Fibroblast of mammary gland (primary cell): Measurements from ENCODE around the gene NOPCHAP1.

Experiments
- DNase-seq: peaks from one replicate; pipeline ENCODE4 v3.0.0-alpha.2; 2010; ENCODE audit warnings: low read depth
- H3K4me3 ChIP-seq: 2 replicates; pipeline ENCODE4 v1.5.1; 2011; ENCODE audit warnings: low read depth, mild to moderate bottlenecking, low read length, moderate library complexity; ENCODE audit not compliant: control insufficient read depth
- CTCF ChIP-seq: conservative IDR thresholded peaks from 2 replicates; pipeline ENCODE4 v1.5.1; 2011; ENCODE audit warnings: low read depth, low read length, inconsistent platforms; ENCODE audit not compliant: control insufficient read depth, insufficient read depth

The NOPCHAP1 gene

DNA sequence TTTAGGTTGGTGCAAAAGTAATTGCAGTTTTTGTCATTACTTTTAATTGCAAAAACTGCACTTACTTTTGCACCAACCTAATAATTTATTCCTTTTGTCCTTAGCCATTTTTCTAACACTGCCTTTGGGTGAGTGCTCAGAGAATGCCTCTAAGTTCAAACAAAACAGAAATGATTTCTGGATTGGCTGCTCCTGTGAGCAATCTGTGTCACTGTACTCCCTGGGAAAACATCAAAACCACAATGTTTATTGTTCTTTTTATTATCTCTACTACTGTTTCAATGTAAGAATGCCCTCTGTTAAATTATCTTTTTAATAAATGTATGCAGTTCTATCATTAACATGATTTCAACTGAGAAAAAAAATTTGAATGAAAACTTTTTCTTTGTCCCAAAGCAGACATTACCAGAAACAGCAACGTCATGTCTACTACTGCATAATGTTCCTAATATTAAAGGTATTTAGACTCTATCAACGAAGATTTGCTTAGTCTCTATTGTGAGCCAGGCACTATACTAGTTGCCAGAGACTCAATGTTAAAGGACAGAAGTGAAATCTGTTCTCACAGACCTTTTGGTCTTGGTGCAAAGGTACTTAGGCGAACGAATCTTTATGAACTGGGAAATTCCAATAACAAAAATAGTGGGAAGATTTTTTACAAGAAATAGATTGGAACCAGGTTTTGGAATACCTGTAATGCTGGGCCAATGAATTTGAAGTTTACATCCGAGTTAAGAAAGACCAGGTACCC lies 34.2 kb upstream of the NOPCHAP1 start:
- TF ChIP-seq CTCF = no peak
- no peak overlapping the region for H3K4me3 ChIP-seq
- DNase-seq = peak; percentile 56

DNA sequence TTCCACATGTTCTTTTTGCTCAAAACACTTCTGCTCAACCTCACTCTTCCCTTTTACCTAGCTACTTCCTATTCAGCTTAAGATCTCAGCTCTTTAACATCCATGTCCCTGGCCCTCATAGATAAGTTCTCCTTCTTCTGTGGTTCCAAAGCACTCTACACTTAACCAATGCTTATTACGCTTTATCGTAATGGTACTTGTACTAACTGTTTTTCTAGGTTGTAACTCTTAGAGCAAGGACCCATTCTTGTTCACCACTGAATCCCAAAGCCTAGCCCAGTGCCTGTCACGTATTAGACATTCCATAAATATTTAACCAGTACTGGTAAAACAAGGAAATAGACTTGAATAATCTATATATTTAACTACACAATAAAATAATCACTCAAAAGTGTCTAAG lies 33.3 kb upstream of the NOPCHAP1 start:
- TF ChIP-seq CTCF = no peak
- no peak overlapping the region for H3K4me3 ChIP-seq
- DNase-seq = no peak

DNA sequence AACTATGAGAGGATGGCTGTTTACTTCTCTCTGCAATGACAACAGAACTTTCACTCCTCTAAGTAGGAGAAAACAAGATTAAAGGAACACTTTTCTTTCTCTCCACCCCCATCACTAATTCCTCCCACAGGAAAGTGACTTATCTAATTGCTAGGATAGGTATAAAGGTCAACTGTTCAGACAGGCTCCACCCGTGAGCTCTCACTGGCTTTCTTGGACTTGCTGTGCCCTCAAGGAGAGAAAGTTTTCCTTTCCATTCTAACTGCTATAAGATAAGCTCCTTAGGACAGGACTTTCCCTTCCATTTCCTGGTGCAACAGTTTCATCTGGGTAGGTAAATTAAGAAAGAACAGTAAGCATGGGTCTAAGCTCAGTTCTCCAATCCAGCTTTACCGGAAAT lies 32.8 kb upstream of the NOPCHAP1 start:
- TF ChIP-seq CTCF = no peak
- no peak overlapping the region for H3K4me3 ChIP-seq
- no peak for DNase-seq

GRCh38 chr12:104955703-104956102 lies 30.4 kb upstream of the NOPCHAP1 start:
- no peak for DNase-seq
- no peak overlapping the region for H3K4me3 ChIP-seq
- TF ChIP-seq CTCF = no peak

DNA sequence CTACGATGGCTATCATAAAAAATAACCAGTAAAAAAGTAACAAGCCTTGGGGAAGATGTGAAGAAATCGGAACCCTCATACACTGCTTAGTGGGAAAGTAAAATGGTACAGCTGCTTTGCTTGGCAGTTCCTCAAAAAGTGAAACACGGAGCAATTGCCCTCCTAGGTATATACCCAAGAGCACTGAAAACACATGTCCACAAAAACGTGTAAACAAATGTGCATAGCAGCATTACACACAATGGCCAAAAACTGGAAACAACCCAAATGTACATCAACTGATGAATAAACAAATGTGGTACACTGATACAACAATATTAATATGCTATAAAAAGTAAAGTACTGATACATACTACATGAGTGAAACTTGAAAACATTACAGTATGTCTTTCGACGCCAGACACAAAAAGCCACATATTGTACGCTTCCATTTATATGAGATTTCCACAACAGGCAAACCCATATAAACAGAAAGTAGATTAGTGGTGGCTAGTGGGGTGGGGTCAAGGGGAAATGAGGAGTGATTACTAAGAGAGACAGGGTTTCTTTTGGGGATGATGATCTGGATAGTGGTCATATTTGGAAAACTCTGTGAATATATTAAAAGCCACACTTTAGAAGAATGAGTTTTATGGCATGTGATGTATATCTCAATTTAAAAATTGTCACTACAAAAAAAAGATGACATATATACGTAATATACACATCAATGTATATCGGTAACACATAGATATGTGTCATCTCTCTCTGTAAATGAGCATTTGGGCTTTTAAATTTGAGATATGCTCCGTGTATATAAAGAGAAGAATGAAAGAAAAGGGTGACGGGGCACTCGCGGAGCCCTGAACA lies 29.0 kb upstream of the NOPCHAP1 start:
- peak; percentile 26 for DNase-seq
- no peak for TF ChIP-seq CTCF
- peak overlapping the region; percentile 62 for H3K4me3 ChIP-seq

DNA sequence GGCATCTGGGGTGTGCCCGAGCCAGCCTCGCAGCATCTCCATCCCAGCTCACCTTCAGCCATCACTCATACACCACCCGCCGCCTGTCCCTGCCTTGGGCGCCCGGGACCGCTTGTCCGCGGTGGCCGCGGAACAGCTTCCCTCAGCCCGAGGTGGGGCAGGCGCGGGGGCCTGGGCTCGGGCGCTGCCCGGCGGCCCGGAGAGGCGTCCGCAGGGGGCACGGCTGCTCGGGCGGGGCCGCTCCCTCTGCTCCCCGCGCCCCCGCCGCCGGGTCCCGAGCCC lies 28.5 kb upstream of the NOPCHAP1 start:
- H3K4me3 ChIP-seq = peak overlapping the region; percentile 62
- no peak for DNase-seq
- no peak for TF ChIP-seq CTCF
